A673 (cell line): ENCODE data around the gene THUMPD1. TPM values are rescaled to one million over a fixed set of nuclear protein-coding genes. Genes with fewer than 3 reads are reported as not detected.

ENCODE experiments used
- BruUV-seq: library from RNA; stranded (reverse); fragments of 400-500 nt; replicated peaks from 2 replicates; lab custom pipeline; 2021; lab: Mats Ljungman, UMichigan
- CTCF ChIA-PET: fragments of 300-600 bp; sonication (Branson Sonifier 250); formaldehyde crosslinking; loops from one replicate; lab custom pipeline; 2022; ENCODE audit warnings: antibody characterized with exemption; lab: Charles Lee
- POLR2A ChIA-PET: fragments of 300-600 bp; sonication (Branson Sonifier 250); formaldehyde crosslinking; loops from one replicate; lab custom pipeline; 2022; ENCODE audit warnings: antibody characterized with exemption; ENCODE audit not compliant: low non-redundant PET; lab: Charles Lee
- DNase-seq: peaks from one replicate; pipeline ENCODE4 v3.0.0-alpha.2; 2015; ENCODE audit warnings: low spot score
- H3K27ac ChIP-seq: fragments of 200-600 bp; sonication (generic); 2 replicates; pipeline ENCODE4 v1.5.1; 2016; ENCODE audit warnings: mixed run types, low read depth, mild to moderate bottlenecking, mixed read lengths, antibody characterized with exemption, low read length; ENCODE audit not compliant: poor library complexity, severe bottlenecking
- H3K27me3 ChIP-seq: fragments of 200-600 bp; sonication (generic); replicated peaks from 2 replicates; pipeline ENCODE4 v1.6.1; 2017; ENCODE audit warnings: mixed run types, low read depth, mild to moderate bottlenecking, mixed read lengths, antibody characterized with exemption, low read length; ENCODE audit not compliant: insufficient read depth, poor library complexity
- H3K36me3 ChIP-seq: fragments of 200-600 bp; sonication (generic); 2 replicates; pipeline ENCODE4 v1.6.1; 2016; ENCODE audit warnings: mixed run types, mild to moderate bottlenecking, mixed read lengths, antibody characterized with exemption, low read length; ENCODE audit not compliant: insufficient read depth, poor library complexity, severe bottlenecking
- H3K4me1 ChIP-seq: fragments of 200-600 bp; sonication (generic); 2 replicates; pipeline ENCODE4 v1.6.1; 2017; ENCODE audit warnings: mixed run types, mild to moderate bottlenecking, mixed read lengths, antibody characterized with exemption, low read length; ENCODE audit not compliant: insufficient read depth, poor library complexity, severe bottlenecking
- H3K4me3 ChIP-seq: fragments of 200-600 bp; sonication (generic); 2 replicates; pipeline ENCODE4 v1.5.1; 2016; ENCODE audit warnings: low read depth, mixed run types, mild to moderate bottlenecking, mixed read lengths, low read length; ENCODE audit not compliant: poor library complexity, severe bottlenecking
- H3K9me3 ChIP-seq: fragments of 200-600 bp; sonication (generic); 2 replicates; pipeline ENCODE4 v1.6.1; 2016; ENCODE audit warnings: mixed run types, low read depth, mild to moderate bottlenecking, mixed read lengths, antibody characterized with exemption, low read length; ENCODE audit not compliant: poor library complexity, severe bottlenecking
- CTCF ChIP-seq: fragments of 300-800, 200-600 bp; sonication (generic); conservative IDR thresholded peaks from 2 replicates; pipeline ENCODE4 v1.5.1; 2017; ENCODE audit warnings: low read depth, mild to moderate bottlenecking, antibody characterized with exemption, low read length, moderate library complexity, mixed read lengths
- EZH2 ChIP-seq: fragments of 200-600 bp; sonication (generic); IDR thresholded peaks from 2 replicates; pipeline ENCODE4 v1.6.1; 2017; ENCODE audit warnings: borderline replicate concordance, low read depth, mild to moderate bottlenecking, mixed read lengths, antibody characterized with exemption, low read length; ENCODE audit not compliant: poor library complexity, severe bottlenecking
- intact Hi-C: fragments of 100-400 bp; cut with micrococcal nuclease; formaldehyde crosslinking; loops from one replicate; pipeline ENCODE4 v1.10.0; 2022; ENCODE audit not compliant: unreplicated experiment
- total RNA-seq: library from RNA; stranded (reverse); gene quantifications from 2 replicates; pipeline ENCODE4 v1.2.3, GENCODE V29; 2021

Gene THUMPD1
- total RNA-seq, 1 experiment from 2014 or later: 29.9 TPM

DNA sequence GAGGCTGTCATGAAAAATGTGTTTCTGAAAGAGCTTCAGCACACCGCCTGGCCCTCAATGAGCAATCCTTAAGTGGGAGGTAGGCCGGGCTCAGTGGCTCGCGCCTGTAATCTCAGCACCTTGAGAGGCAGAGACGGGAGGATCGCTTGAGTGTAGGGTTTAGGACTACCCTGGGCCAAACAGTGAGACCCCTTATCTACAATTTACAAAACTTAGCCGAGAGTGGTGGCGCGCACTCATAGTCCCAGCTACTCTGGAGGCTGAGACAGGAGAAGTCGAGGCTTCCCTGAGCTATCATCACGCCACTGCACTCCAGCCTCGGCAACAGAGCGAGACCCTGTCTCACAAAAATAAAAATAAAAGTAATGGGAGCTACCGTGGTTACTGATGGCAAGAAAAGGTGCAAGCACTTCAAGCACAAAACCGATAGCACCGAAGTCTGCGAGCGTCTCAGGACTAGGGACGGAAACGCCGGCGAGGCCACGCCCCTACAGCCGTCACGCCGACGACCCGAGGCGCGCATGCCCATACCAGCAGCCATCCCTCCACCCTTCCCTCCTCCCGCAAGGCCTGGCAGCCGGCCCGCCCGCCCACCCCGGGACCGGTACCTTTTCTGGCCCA is 607 bp downstream of the THUMPD1 start:
- POLR2A ChIA-PET: interaction anchor here (0.7 kb wide), 1 partner anchor 262 kb away, joined by 3 read pairs; no protein-coding TSS in a partner anchor
- peak overlapping the region; percentile 98 for H3K4me3 ChIP-seq
- no peak for TF ChIP-seq CTCF
- CTCF ChIA-PET: no interaction called here
- intact Hi-C loops: no loop called here
- H3K27me3 ChIP-seq: no peaks in the 10 kb centered on the region
- DNase-seq: peak; percentile 86
- peaks cover 10% of the 10 kb centered on the region for H3K4me1 ChIP-seq
- TSS peak; percentile 43 for BruUV-seq
- H3K36me3 ChIP-seq: peaks cover 29% of the 10 kb centered on the region
- H3K27ac ChIP-seq: peak overlapping the region; percentile 93
- no peaks in the 10 kb centered on the region for H3K9me3 ChIP-seq

- BruUV-seq: no TSS peak
Observed at GRCh38 chr16:20740007-20740883, 1.4 kb downstream of the THUMPD1 start.

GRCh38 chr16:20735490-20735889 is 6.1 kb downstream of the THUMPD1 start:
- H3K27ac ChIP-seq: no peak overlapping the region
- ChIA-PET POLR2A (no interaction called here), CTCF (no interaction called here)
- H3K9me3 ChIP-seq: no peaks in the 10 kb centered on the region
- intact Hi-C loops: no loop called here
- H3K4me3 ChIP-seq: no peak overlapping the region
- H3K27me3 ChIP-seq: no peaks in the 10 kb centered on the region
- no peak for TF ChIP-seq CTCF
- no peak for TF ChIP-seq EZH2
- no TSS peak for BruUV-seq
- peaks cover 6% of the 10 kb centered on the region for H3K4me1 ChIP-seq
- H3K36me3 ChIP-seq: peaks cover 41% of the 10 kb centered on the region
- no peak for DNase-seq

More at GRCh38 chr16:20740007-20740883, 1.4 kb downstream of the THUMPD1 start:
- peaks cover 10% of the 10 kb centered on the region for H3K4me1 ChIP-seq
- TF ChIP-seq CTCF (peak; percentile 42), EZH2 (no peak)
- intact Hi-C loops: no loop called here
- H3K27ac ChIP-seq: peak overlapping the region; percentile 64
- DNase-seq: peak; percentile 13
- H3K36me3 ChIP-seq: peaks cover 36% of the 10 kb centered on the region
- CTCF ChIA-PET: interaction anchor here (0.8 kb wide), 1 partner anchor 354 kb away, joined by 4 read pairs; no protein-coding TSS in a partner anchor
- H3K27me3 ChIP-seq: no peaks in the 10 kb centered on the region
- POLR2A ChIA-PET: interaction anchor here (0.7 kb wide), 1 partner anchor 262 kb away, joined by 3 read pairs; no protein-coding TSS in a partner anchor
- no peaks in the 10 kb centered on the region for H3K9me3 ChIP-seq
- H3K4me3 ChIP-seq: peak overlapping the region; percentile 98
